MCF 10A (cell line): ENCODE data around the gene NIN. TPM values are rescaled to one million over a fixed set of nuclear protein-coding genes. Genes with fewer than 3 reads are reported as not detected.
A peak's percentile ranks its signal among the peaks of the same experiment; 100 is the strongest.

ENCODE experiments used
- BruUV-seq: library from RNA; stranded (reverse); fragments of 400-500 nt; replicated peaks from 2 replicates; lab custom pipeline; 2021; lab: Mats Ljungman, UMichigan
- CTCF ChIA-PET: fragments of 300-600 bp; sonication (Branson Sonifier 250); formaldehyde crosslinking; extraction: SDS; loops from one replicate; lab custom pipeline; 2021; ENCODE audit warnings: antibody characterized with exemption, inconsistent platforms; lab: Yijun Ruan, JAX
- POLR2A ChIA-PET: fragments of 300-600, 350-650 bp; sonication (Branson Sonifier 250); formaldehyde crosslinking; extraction: SDS; loops from one replicate; lab custom pipeline; 2020; ENCODE audit warnings: antibody characterized with exemption, inconsistent platforms; lab: Yijun Ruan, JAX
- DNase-seq: peaks from one replicate; pipeline ENCODE4 v3.0.0-alpha.2; 2018; ENCODE audit not compliant: unreplicated experiment
- H3K27ac Mint-ChIP-seq: one replicate; pipeline ENCODE4 v1.8.0; 2022; ENCODE audit warnings: mild to moderate bottlenecking, low read depth, mixed read lengths; ENCODE audit not compliant: unreplicated experiment
- H3K27me3 Mint-ChIP-seq: one replicate; pipeline ENCODE4 v1.8.0; 2022; ENCODE audit warnings: mixed read lengths; ENCODE audit not compliant: insufficient read depth, unreplicated experiment
- H3K36me3 Mint-ChIP-seq: one replicate; pipeline ENCODE4 v1.8.0; 2022; ENCODE audit warnings: mild to moderate bottlenecking, moderate library complexity, mixed read lengths; ENCODE audit not compliant: insufficient read depth, unreplicated experiment
- H3K4me1 Mint-ChIP-seq: one replicate; pipeline ENCODE4 v1.8.0; 2022; ENCODE audit warnings: mixed read lengths; ENCODE audit not compliant: insufficient read depth, unreplicated experiment
- H3K4me3 Mint-ChIP-seq: one replicate; pipeline ENCODE4 v1.8.0; 2022; ENCODE audit warnings: mild to moderate bottlenecking, moderate library complexity, mixed read lengths; ENCODE audit not compliant: unreplicated experiment
- H3K9me3 Mint-ChIP-seq: one replicate; pipeline ENCODE4 v1.8.0; 2022; ENCODE audit warnings: mixed read lengths; ENCODE audit not compliant: unreplicated experiment
- intact Hi-C: fragments of 100-400 bp; cut with micrococcal nuclease; formaldehyde crosslinking; loops from 2 replicates; pipeline ENCODE4 v1.14.1; 2022
- total RNA-seq: library from RNA; stranded (reverse); gene quantifications from 2 replicates; pipeline ENCODE4 v1.2.3, GENCODE V29; 2022
- TF ChIP-seq, protein P1 (sequence below): fragments of 200-600 bp; IDR thresholded peaks from one replicate; pipeline ENCODE4 v1.8.0; 2022; ENCODE audit warnings: antibody characterized with exemption, mild to moderate bottlenecking; ENCODE audit not compliant: unreplicated experiment

The NIN gene
- total RNA-seq, 1 experiment from 2014 or later = 33.0 TPM

DNA sequence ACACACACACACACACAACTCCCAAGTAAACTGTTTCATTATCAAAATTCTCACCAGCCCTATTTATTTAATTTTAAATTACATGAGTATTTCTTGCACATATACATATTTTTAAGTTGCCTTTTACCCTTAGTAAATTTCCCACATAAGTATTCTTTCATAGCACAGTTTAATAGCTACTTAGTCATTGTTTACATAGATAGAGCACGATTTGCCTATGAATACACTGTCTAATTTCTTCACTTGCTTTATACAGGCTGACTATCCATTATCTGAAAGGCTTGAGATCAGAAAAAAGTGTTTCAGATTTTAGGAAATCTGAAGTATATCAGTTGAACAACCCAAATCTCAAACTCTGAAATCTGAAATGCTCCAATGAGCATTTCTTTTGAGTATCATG is 30.9 kb downstream of the NIN start:
- BruUV-seq = no TSS peak
- DNase-seq = peak; percentile 22
- ChIA-PET CTCF (interaction anchor here (0.8 kb wide), 1 partner anchor 11 kb away, joined by 3 read pairs; no protein-coding TSS in a partner anchor), POLR2A (interaction anchor here (1.3 kb wide), 1 partner anchor 61 kb away, joined by 4 read pairs; no protein-coding TSS in a partner anchor)
- Mint-ChIP-seq H3K27ac (no peak overlapping the region), H3K4me1 (peaks cover 6% of the 10 kb centered on the region), H3K27me3 (no peaks in the 10 kb centered on the region), H3K36me3 (peaks cover 8% of the 10 kb centered on the region), H3K4me3 (no peak overlapping the region), H3K9me3 (no peaks in the 10 kb centered on the region)
- intact Hi-C loops = no loop called here
- TF ChIP-seq, protein P1, sequence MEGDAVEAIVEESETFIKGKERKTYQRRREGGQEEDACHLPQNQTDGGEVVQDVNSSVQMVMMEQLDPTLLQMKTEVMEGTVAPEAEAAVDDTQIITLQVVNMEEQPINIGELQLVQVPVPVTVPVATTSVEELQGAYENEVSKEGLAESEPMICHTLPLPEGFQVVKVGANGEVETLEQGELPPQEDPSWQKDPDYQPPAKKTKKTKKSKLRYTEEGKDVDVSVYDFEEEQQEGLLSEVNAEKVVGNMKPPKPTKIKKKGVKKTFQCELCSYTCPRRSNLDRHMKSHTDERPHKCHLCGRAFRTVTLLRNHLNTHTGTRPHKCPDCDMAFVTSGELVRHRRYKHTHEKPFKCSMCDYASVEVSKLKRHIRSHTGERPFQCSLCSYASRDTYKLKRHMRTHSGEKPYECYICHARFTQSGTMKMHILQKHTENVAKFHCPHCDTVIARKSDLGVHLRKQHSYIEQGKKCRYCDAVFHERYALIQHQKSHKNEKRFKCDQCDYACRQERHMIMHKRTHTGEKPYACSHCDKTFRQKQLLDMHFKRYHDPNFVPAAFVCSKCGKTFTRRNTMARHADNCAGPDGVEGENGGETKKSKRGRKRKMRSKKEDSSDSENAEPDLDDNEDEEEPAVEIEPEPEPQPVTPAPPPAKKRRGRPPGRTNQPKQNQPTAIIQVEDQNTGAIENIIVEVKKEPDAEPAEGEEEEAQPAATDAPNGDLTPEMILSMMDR = no peak

DNA sequence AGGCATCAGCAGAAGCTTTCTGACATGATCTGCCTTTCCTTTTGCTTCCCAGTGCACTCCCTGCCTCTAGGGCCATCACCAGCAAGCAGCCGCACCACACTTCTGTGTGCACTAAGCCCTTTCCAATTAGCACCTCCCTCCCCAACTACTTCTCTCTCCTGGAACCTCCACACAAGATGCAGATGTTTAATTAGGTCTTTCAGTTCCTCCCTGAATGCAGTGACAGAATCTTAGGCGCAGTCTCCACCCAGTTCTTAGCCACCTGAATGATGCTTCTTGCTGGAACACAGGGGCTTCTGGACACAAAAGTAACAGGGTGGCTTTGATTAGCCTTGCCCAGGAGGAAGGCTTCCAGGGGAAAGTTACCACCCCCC is 32.9 kb downstream of the NIN start:
- no TSS peak for BruUV-seq
- H3K27ac Mint-ChIP-seq = no peak overlapping the region
- H3K9me3 Mint-ChIP-seq = no peaks in the 10 kb centered on the region
- ChIA-PET POLR2A (no interaction called here), CTCF (no interaction called here)
- H3K4me3 Mint-ChIP-seq = no peak overlapping the region
- TF ChIP-seq, protein P1 = no peak
- no peaks in the 10 kb centered on the region for H3K27me3 Mint-ChIP-seq
- no peak for DNase-seq
- intact Hi-C loops = no loop called here
- H3K36me3 Mint-ChIP-seq = no peaks in the 10 kb centered on the region
- peaks cover 6% of the 10 kb centered on the region for H3K4me1 Mint-ChIP-seq

DNA sequence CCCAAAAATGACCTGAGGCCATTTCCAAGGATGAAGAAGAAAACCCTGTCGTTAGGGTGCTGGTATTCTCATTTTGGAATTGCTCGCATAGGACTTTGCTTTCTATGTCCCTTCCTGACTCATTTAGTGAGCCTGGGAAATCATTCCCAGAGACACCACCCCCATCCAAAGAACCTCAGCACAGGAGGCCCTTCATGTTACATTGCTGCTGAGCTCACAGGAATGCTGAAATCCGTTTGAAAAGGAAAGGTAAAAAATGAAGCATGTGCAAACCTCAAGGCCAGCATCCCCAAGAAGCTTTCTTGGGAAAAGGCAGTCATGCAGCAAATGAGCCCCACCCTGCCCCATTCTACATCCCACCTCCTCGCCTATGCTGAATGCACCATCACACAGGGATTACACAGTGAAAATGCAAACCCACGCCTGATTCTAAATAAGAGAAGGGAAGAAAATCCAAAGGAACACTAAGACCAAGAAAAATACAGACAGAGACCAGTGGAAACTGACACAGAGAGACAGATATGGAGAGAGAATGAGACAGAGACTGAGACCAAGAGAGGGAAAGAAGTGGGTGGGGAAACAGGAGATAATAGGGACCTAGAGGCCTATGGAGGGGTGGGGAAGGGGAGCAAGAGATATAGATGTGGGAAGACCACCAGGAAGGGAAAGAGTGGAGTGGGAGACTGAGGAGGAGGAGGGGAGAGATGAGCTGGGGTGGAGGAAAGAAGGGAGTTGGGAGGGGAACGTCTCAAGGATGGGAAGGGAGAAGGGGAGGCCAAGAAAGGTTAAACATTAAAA is 33.5 kb downstream of the NIN start:
- Mint-ChIP-seq H3K36me3 (peaks cover 2% of the 10 kb centered on the region), H3K27me3 (no peaks in the 10 kb centered on the region), H3K27ac (no peak overlapping the region), H3K4me1 (peaks cover 6% of the 10 kb centered on the region), H3K4me3 (no peak overlapping the region), H3K9me3 (no peaks in the 10 kb centered on the region)
- BruUV-seq = no TSS peak
- DNase-seq = no peak
- TF ChIP-seq, protein P1 = no peak
- intact Hi-C loops = no loop called here
- ChIA-PET POLR2A (interaction anchor here (0.8 to 1.3 kb wide), 3 partner anchors 20 to 32 kb away, joined by 3 read pairs; no protein-coding TSS in a partner anchor), CTCF (interaction anchor here (1.2 kb wide), 1 partner anchor 63 kb away, joined by 3 read pairs; no protein-coding TSS in a partner anchor)

DNA sequence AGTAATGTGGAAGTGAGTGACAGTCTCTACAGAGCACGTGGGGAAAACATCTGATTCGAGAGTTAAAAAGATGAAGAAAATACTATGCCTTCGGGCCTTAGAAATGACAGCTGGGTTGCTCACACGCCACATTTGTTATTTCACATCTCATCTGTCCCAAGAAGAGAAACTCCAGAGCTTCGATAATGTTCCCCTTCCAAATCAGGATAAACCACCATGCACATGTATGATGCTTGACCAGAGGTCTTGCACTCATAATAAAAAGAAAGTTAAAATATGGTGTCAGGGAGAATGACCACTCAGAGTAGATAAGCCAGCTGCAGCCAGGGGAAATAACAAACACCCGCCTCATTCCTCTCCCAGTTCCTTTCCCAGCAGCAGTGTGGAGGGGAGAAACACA is 34.6 kb downstream of the NIN start:
- POLR2A ChIA-PET = interaction anchor here (0.9 to 1.3 kb wide), 2 partner anchors 21 to 33 kb away, joined by 3 read pairs; no protein-coding TSS in a partner anchor
- Mint-ChIP-seq H3K4me1 (peaks cover 6% of the 10 kb centered on the region), H3K4me3 (no peak overlapping the region), H3K36me3 (peaks cover 13% of the 10 kb centered on the region), H3K27ac (no peak overlapping the region), H3K27me3 (no peaks in the 10 kb centered on the region), H3K9me3 (no peaks in the 10 kb centered on the region)
- no TSS peak for BruUV-seq
- intact Hi-C loops = no loop called here
- CTCF ChIA-PET = interaction anchor here (1.2 kb wide), 2 partner anchors 9 to 64 kb away, joined by 3 read pairs; no protein-coding TSS in a partner anchor
- TF ChIP-seq, protein P1 = no peak
- no peak for DNase-seq
